ENCODE measurements around the gene TMEM17. TPM values are rescaled to one million over a fixed set of nuclear protein-coding genes. Genes with fewer than 3 reads are reported as not detected.

Gene TMEM17
- total RNA-seq, 2 experiments from 2014 or later = not detected

DNA sequence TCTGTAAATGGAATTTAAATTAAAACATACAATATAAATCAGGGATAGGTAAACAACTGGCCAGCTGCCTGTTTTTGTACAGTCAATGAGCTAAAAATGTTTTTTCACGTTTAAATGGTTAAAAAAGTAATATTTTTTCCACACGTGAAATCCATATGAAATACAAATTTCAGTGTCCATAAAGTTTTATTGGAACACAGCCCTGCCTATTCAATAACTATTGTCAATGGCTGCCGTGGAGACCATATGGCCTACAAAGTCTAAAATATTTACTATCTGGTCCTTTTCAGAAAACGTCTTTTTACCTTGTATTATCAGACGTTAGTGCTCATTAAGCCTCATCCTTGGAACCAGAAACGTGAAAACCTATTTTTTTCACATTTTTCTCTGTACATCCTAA lies 1.3 kb downstream of the TMEM17 start:
- Histone ChIP-seq H3K4me1 (ENCODE audit: insufficient read depth, low read length, poor library complexity, severe bottlenecking) (no peaks in the 10 kb centered on the region), H2AFZ (ENCODE audit: low read length) (peak overlapping the region; percentile 60; the same call in 1 of the 2 replicates), H3K36me3 (ENCODE audit: insufficient read depth, low read length) (no peaks in the 10 kb centered on the region), H3K79me2 (ENCODE audit: insufficient read depth, low read depth, low read length) (no peaks in the 10 kb centered on the region), H4K20me1 (ENCODE audit: insufficient read depth, low read length) (no peaks in the 10 kb centered on the region), H3K9me3 (ENCODE audit: low read length) (no peaks in the 10 kb centered on the region), H3K9me2 (ENCODE audit: insufficient read depth, low read length) (no peaks in the 10 kb centered on the region), H3K27ac (ENCODE audit: low read depth, low read length, poor library complexity, severe bottlenecking) (no peak overlapping the region), H3K4me2 (ENCODE audit: low read length) (no peak overlapping the region), H3K4me3 (ENCODE audit: low read depth, low read length, poor library complexity, severe bottlenecking) (no peak overlapping the region)
- intact Hi-C loops (cut with micrococcal nuclease; ENCODE audit: unreplicated experiment) = no loop called here
- POLR2A ChIA-PET = no interaction called here
- TF ChIP-seq, protein P1, sequence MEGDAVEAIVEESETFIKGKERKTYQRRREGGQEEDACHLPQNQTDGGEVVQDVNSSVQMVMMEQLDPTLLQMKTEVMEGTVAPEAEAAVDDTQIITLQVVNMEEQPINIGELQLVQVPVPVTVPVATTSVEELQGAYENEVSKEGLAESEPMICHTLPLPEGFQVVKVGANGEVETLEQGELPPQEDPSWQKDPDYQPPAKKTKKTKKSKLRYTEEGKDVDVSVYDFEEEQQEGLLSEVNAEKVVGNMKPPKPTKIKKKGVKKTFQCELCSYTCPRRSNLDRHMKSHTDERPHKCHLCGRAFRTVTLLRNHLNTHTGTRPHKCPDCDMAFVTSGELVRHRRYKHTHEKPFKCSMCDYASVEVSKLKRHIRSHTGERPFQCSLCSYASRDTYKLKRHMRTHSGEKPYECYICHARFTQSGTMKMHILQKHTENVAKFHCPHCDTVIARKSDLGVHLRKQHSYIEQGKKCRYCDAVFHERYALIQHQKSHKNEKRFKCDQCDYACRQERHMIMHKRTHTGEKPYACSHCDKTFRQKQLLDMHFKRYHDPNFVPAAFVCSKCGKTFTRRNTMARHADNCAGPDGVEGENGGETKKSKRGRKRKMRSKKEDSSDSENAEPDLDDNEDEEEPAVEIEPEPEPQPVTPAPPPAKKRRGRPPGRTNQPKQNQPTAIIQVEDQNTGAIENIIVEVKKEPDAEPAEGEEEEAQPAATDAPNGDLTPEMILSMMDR (conservative IDR thresholded peaks at IDR 0.05; ENCODE audit: low read length) = no peak
- TF ChIP-seq EZH2phosphoT487 (IDR thresholded peaks at IDR 0.05; ENCODE audit: borderline replicate concordance, low read depth, low read length) = no peak
- BruUV-seq (replicated peaks) = no TSS peak
- CTCF ChIA-PET (ENCODE audit: unreplicated experiment) = no interaction called here
- DNase-seq (ENCODE audit: low spot score) = no peak

DNA sequence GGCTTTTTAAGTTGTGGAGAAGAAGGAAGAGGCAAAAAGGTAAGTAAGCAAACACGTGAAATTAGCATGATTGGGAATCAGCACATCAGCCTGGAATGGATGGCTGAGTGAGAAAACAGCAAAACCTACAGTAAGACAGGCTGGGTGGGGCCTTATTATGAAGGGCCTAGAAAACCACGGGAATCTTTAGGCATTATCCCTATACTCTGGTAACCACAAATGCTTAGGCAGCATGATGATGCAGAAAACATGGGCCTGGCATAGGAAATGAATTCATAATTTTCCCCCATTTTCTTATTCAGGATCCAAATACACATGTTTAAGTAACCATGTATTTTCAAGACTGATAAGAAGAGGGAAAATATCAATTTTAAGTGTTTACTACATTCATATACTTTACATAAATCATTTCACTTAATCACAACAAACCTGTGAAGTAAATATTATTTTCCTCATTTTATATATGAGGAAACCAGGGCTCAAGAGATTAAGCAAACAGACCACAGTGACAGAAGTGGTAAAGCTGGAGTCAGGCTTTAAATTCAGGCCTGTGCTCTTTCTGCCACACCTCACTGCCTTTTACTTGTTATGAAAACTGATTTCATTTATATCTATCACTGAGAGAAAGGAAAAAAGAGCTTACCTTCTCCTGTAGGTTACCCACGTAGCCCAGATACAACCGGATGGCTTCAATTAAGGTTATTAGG lies 4.0 kb downstream of the TMEM17 start:
- no peak overlapping the region for H3K4me2 ChIP-seq (ENCODE audit: low read length)
- POLR2A ChIA-PET = no interaction called here

DNA sequence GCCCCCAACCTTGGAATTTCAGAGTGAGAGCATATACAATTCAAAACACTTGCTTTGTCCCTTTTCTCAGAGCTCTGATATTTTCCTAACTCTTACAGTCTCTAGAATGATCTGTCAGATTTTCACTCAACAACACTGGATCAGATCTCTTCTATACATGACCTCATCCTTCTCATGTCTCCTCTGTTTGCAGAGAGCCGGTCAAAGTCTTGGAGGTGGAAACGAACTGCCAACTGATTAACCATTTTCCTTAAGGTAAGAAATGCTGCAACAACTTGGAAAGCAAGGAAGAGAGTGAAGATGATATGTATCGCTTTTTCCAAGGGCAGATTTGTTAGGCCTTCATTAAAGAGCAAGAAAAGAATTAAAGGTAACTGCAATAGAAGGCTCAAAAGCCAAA lies 4.9 kb downstream of the TMEM17 start:
- no peak overlapping the region for H3K27ac ChIP-seq (ENCODE audit: low read depth, low read length, poor library complexity, severe bottlenecking)
- no peaks in the 10 kb centered on the region for H3K9me2 ChIP-seq (ENCODE audit: insufficient read depth, low read length)
- H3K9me3 ChIP-seq (ENCODE audit: low read length) = no peaks in the 10 kb centered on the region
- ChIA-PET POLR2A (interaction anchor here (0.5 kb wide), 1 partner anchor 637 kb away, joined by 3 read pairs; no protein-coding TSS in a partner anchor), CTCF (ENCODE audit: unreplicated experiment) (no interaction called here)
- DNase-seq (ENCODE audit: low spot score) = no peak
- H3K4me3 ChIP-seq (ENCODE audit: low read depth, low read length, poor library complexity, severe bottlenecking) = no peak overlapping the region
- H4K20me1 ChIP-seq (ENCODE audit: insufficient read depth, low read length) = no peaks in the 10 kb centered on the region
- TF ChIP-seq, protein P1 (conservative IDR thresholded peaks at IDR 0.05; ENCODE audit: low read length) = no peak
- no peak for TF ChIP-seq EZH2phosphoT487 (IDR thresholded peaks at IDR 0.05; ENCODE audit: borderline replicate concordance, low read depth, low read length)
- H2AFZ ChIP-seq (ENCODE audit: low read length) = no peak overlapping the region
- H3K4me1 ChIP-seq (ENCODE audit: insufficient read depth, low read length, poor library complexity, severe bottlenecking) = no peaks in the 10 kb centered on the region
- intact Hi-C loops (cut with micrococcal nuclease; ENCODE audit: unreplicated experiment) = no loop called here
- H3K4me2 ChIP-seq (ENCODE audit: low read length) = no peak overlapping the region
- BruUV-seq (replicated peaks) = no TSS peak
- H3K79me2 ChIP-seq (ENCODE audit: insufficient read depth, low read depth, low read length) = no peaks in the 10 kb centered on the region
- H3K36me3 ChIP-seq (ENCODE audit: insufficient read depth, low read length) = no peaks in the 10 kb centered on the region

More for the DNA sequence above, 4.0 kb downstream of the TMEM17 start:
- Histone ChIP-seq H3K4me1 (ENCODE audit: insufficient read depth, low read length, poor library complexity, severe bottlenecking) (no peaks in the 10 kb centered on the region), H2AFZ (ENCODE audit: low read length) (no peak overlapping the region), H3K9me3 (ENCODE audit: low read length) (no peaks in the 10 kb centered on the region), H3K36me3 (ENCODE audit: insufficient read depth, low read length) (no peaks in the 10 kb centered on the region), H3K9me2 (ENCODE audit: insufficient read depth, low read length) (no peaks in the 10 kb centered on the region), H4K20me1 (ENCODE audit: insufficient read depth, low read length) (no peaks in the 10 kb centered on the region), H3K79me2 (ENCODE audit: insufficient read depth, low read depth, low read length) (no peaks in the 10 kb centered on the region), H3K4me3 (ENCODE audit: low read depth, low read length, poor library complexity, severe bottlenecking) (no peak overlapping the region), H3K27ac (ENCODE audit: low read depth, low read length, poor library complexity, severe bottlenecking) (no peak overlapping the region)
- no peak for DNase-seq (ENCODE audit: low spot score)
- CTCF ChIA-PET (ENCODE audit: unreplicated experiment) = no interaction called here
- intact Hi-C loops (cut with micrococcal nuclease; ENCODE audit: unreplicated experiment) = no loop called here
- TF ChIP-seq, protein P1 (conservative IDR thresholded peaks at IDR 0.05; ENCODE audit: low read length) = no peak
- no peak for TF ChIP-seq EZH2phosphoT487 (IDR thresholded peaks at IDR 0.05; ENCODE audit: borderline replicate concordance, low read depth, low read length)
- no TSS peak for BruUV-seq (replicated peaks)
